Measurements from ENCODE around the gene FCRL1.

Gene FCRL1

GRCh38 chr1:157751283-157751682 is 68.6 kb downstream of the FCRL1 start:
- TF ChIP-seq, protein P1, sequence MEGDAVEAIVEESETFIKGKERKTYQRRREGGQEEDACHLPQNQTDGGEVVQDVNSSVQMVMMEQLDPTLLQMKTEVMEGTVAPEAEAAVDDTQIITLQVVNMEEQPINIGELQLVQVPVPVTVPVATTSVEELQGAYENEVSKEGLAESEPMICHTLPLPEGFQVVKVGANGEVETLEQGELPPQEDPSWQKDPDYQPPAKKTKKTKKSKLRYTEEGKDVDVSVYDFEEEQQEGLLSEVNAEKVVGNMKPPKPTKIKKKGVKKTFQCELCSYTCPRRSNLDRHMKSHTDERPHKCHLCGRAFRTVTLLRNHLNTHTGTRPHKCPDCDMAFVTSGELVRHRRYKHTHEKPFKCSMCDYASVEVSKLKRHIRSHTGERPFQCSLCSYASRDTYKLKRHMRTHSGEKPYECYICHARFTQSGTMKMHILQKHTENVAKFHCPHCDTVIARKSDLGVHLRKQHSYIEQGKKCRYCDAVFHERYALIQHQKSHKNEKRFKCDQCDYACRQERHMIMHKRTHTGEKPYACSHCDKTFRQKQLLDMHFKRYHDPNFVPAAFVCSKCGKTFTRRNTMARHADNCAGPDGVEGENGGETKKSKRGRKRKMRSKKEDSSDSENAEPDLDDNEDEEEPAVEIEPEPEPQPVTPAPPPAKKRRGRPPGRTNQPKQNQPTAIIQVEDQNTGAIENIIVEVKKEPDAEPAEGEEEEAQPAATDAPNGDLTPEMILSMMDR (IDR thresholded peaks at IDR 0.05; ENCODE audit: control insufficient read depth, insufficient read depth, low read depth, low read length, missing control alignments), result no peak
- H3K4me3 ChIP-seq (ENCODE audit: control insufficient read depth, low read depth, low read length), result no peak overlapping the region
- DNase-seq (ENCODE audit: low read depth), result no peak

GRCh38 chr1:157748262-157748817 is 71.6 kb downstream of the FCRL1 start:
- DNase-seq (ENCODE audit: low read depth), result no peak
- no peak overlapping the region for H3K4me3 ChIP-seq (ENCODE audit: control insufficient read depth, low read depth, low read length)
- TF ChIP-seq, protein P1 (IDR thresholded peaks at IDR 0.05; ENCODE audit: control insufficient read depth, insufficient read depth, low read depth, low read length, missing control alignments), result no peak
